ENCODE data around the gene TTYH1. TPM values are rescaled to one million over a fixed set of nuclear protein-coding genes. Genes with fewer than 3 reads are reported as not detected.
A peak's percentile ranks its signal among the peaks of the same experiment; 100 is the strongest.

Gene TTYH1
- total and polyA plus RNA-seq, 9 of the 15 experiments (the other 6 are each of a cell fraction or from before 2014, with no cell fraction given): 0.08 TPM; not detected in 8

DNA sequence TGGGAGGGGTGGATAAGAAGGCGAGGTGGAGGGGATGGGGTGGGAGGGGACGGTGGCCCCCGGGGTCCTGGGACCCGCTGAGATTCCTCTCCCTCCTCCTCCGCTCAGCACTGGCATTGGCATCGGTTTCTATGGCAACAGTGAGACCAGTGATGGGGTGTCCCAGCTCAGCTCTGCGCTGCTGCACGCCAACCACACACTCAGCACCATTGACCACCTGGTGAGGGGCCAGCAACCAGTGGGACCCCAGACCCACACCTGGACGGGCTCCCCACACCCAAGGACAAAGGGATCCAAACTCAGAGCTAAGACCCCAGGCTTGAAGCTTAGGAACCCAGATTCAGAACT is 5.9 kb downstream of the TTYH1 start:
- no peaks in the 10 kb centered on the region for H3K79me2 ChIP-seq (ENCODE audit: control insufficient read depth, insufficient read depth, low read length)
- H4K20me1 ChIP-seq (replicated peaks; ENCODE audit: control insufficient read depth, insufficient read depth, low read length): peaks cover 9% of the 10 kb centered on the region; the same call in 1 of the 2 replicates
- BruUV-seq (replicated peaks): no TSS peak
- DNase-seq (ENCODE audit: extremely low read depth in 1 of 4, low spot score in 3 of 4) (no peak), FAIRE-seq (no peak), ATAC-seq (no peak)
- CTCF ChIA-PET (ENCODE audit: low intra/inter-chr PET ratio): no interaction called here
- no peak overlapping the region for H3K9ac ChIP-seq (ENCODE audit: insufficient read depth in 1 of 2, low read depth in 2 of 2, low read length in 2 of 2)
- peaks cover 33 to 65% of the 10 kb centered on the region in 2 experiments for H3K27me3 ChIP-seq (ENCODE audit: control insufficient read depth in 2 of 2, insufficient read depth in 2 of 2, low read length in 2 of 2)
- POLR2A ChIA-PET: interaction anchor here (0.6 to 1.6 kb wide), 4 partner anchors 10 to 278 kb away, joined by 3 to 4 read pairs (median 3); no protein-coding TSS in a partner anchor
- no peaks in the 10 kb centered on the region for H3K9me1 ChIP-seq (ENCODE audit: control insufficient read depth, insufficient read depth, low read length)
- peaks cover 0 to 37% of the 10 kb centered on the region in 2 experiments; a peak in 3 of 5 replicates for H3K4me1 ChIP-seq (replicated peaks in 1 of 2; ENCODE audit: control insufficient read depth in 2 of 2, insufficient read depth in 2 of 2, low read length in 2 of 2)
- intact Hi-C loops (cut with micrococcal nuclease): no loop called here
- H3K27ac ChIP-seq (ENCODE audit: extremely low read depth, low read depth, low read length): no peak overlapping the region
- no peaks in the 10 kb centered on the region for H3K9me3 ChIP-seq (replicated peaks; ENCODE audit: control insufficient read depth, insufficient read depth, low read depth, low read length)
- 5% methylated on average over 3 of the region's 9 CpGs for WGBS (ENCODE audit: insufficient coverage, low coverage, missing lambda C conversion rate)
- H3K4me2 ChIP-seq (ENCODE audit: insufficient read depth, low read length): no peak overlapping the region
- no peak overlapping the region for H2AFZ ChIP-seq (ENCODE audit: low read depth, low read length)
- TF ChIP-seq RFX1 (IDR thresholded peaks at IDR 0.05): peak; percentile 74
- TF ChIP-seq, protein P1, sequence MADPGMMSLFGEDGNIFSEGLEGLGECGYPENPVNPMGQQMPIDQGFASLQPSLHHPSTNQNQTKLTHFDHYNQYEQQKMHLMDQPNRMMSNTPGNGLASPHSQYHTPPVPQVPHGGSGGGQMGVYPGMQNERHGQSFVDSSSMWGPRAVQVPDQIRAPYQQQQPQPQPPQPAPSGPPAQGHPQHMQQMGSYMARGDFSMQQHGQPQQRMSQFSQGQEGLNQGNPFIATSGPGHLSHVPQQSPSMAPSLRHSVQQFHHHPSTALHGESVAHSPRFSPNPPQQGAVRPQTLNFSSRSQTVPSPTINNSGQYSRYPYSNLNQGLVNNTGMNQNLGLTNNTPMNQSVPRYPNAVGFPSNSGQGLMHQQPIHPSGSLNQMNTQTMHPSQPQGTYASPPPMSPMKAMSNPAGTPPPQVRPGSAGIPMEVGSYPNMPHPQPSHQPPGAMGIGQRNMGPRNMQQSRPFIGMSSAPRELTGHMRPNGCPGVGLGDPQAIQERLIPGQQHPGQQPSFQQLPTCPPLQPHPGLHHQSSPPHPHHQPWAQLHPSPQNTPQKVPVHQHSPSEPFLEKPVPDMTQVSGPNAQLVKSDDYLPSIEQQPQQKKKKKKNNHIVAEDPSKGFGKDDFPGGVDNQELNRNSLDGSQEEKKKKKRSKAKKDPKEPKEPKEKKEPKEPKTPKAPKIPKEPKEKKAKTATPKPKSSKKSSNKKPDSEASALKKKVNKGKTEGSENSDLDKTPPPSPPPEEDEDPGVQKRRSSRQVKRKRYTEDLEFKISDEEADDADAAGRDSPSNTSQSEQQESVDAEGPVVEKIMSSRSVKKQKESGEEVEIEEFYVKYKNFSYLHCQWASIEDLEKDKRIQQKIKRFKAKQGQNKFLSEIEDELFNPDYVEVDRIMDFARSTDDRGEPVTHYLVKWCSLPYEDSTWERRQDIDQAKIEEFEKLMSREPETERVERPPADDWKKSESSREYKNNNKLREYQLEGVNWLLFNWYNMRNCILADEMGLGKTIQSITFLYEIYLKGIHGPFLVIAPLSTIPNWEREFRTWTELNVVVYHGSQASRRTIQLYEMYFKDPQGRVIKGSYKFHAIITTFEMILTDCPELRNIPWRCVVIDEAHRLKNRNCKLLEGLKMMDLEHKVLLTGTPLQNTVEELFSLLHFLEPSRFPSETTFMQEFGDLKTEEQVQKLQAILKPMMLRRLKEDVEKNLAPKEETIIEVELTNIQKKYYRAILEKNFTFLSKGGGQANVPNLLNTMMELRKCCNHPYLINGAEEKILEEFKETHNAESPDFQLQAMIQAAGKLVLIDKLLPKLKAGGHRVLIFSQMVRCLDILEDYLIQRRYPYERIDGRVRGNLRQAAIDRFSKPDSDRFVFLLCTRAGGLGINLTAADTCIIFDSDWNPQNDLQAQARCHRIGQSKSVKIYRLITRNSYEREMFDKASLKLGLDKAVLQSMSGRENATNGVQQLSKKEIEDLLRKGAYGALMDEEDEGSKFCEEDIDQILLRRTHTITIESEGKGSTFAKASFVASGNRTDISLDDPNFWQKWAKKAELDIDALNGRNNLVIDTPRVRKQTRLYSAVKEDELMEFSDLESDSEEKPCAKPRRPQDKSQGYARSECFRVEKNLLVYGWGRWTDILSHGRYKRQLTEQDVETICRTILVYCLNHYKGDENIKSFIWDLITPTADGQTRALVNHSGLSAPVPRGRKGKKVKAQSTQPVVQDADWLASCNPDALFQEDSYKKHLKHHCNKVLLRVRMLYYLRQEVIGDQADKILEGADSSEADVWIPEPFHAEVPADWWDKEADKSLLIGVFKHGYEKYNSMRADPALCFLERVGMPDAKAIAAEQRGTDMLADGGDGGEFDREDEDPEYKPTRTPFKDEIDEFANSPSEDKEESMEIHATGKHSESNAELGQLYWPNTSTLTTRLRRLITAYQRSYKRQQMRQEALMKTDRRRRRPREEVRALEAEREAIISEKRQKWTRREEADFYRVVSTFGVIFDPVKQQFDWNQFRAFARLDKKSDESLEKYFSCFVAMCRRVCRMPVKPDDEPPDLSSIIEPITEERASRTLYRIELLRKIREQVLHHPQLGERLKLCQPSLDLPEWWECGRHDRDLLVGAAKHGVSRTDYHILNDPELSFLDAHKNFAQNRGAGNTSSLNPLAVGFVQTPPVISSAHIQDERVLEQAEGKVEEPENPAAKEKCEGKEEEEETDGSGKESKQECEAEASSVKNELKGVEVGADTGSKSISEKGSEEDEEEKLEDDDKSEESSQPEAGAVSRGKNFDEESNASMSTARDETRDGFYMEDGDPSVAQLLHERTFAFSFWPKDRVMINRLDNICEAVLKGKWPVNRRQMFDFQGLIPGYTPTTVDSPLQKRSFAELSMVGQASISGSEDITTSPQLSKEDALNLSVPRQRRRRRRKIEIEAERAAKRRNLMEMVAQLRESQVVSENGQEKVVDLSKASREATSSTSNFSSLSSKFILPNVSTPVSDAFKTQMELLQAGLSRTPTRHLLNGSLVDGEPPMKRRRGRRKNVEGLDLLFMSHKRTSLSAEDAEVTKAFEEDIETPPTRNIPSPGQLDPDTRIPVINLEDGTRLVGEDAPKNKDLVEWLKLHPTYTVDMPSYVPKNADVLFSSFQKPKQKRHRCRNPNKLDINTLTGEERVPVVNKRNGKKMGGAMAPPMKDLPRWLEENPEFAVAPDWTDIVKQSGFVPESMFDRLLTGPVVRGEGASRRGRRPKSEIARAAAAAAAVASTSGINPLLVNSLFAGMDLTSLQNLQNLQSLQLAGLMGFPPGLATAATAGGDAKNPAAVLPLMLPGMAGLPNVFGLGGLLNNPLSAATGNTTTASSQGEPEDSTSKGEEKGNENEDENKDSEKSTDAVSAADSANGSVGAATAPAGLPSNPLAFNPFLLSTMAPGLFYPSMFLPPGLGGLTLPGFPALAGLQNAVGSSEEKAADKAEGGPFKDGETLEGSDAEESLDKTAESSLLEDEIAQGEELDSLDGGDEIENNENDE (IDR thresholded peaks at IDR 0.05; ENCODE audit: low read depth, low read length): no peak
- no peak for TF ChIP-seq NR2F6 (CRISPR knock-in tag; IDR thresholded peaks at IDR 0.05)
- TF ChIP-seq RFX5 (IDR thresholded peaks at IDR 0.05; ENCODE audit: low read depth, low read length): no peak
- no peak for TF ChIP-seq BRD9 (IDR thresholded peaks at IDR 0.05; ENCODE audit: low read depth, partially characterized antibody)
- TF ChIP-seq, protein P2, sequence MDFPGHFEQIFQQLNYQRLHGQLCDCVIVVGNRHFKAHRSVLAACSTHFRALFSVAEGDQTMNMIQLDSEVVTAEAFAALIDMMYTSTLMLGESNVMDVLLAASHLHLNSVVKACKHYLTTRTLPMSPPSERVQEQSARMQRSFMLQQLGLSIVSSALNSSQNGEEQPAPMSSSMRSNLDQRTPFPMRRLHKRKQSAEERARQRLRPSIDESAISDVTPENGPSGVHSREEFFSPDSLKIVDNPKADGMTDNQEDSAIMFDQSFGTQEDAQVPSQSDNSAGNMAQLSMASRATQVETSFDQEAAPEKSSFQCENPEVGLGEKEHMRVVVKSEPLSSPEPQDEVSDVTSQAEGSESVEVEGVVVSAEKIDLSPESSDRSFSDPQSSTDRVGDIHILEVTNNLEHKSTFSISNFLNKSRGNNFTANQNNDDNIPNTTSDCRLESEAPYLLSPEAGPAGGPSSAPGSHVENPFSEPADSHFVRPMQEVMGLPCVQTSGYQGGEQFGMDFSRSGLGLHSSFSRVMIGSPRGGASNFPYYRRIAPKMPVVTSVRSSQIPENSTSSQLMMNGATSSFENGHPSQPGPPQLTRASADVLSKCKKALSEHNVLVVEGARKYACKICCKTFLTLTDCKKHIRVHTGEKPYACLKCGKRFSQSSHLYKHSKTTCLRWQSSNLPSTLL (IDR thresholded peaks at IDR 0.05): no peak
- no peak for TF ChIP-seq SRF (CRISPR knock-in tag; IDR thresholded peaks at IDR 0.05)
- no peak for TF ChIP-seq ZNF24 (IDR thresholded peaks at IDR 0.05)
- in situ Hi-C loops (cut with MboI): no loop called here
- H3K36me3 ChIP-seq (ENCODE audit: control insufficient read depth, insufficient read depth, low read length): no peaks in the 10 kb centered on the region
- H3K4me3 ChIP-seq: no peak overlapping the region

Data from K562 (cell line).